NCI-H2196 treated with DMSO at 0.1 percent for 48 hours (cell line): Measurements from ENCODE around the gene DNAJC13.
"Not testable (repeated sequence)": the region's sequence is repeated elsewhere in the genome, so short reads cannot be mapped to it uniquely, and the experiment has no call there.

Source experiments
- DNase-seq: peaks from one replicate; lab custom pipeline; 2025; ENCODE audit not compliant: unreplicated experiment; lab: John Stamatoyannopoulos, UW

DNAJC13 gene

DNA sequence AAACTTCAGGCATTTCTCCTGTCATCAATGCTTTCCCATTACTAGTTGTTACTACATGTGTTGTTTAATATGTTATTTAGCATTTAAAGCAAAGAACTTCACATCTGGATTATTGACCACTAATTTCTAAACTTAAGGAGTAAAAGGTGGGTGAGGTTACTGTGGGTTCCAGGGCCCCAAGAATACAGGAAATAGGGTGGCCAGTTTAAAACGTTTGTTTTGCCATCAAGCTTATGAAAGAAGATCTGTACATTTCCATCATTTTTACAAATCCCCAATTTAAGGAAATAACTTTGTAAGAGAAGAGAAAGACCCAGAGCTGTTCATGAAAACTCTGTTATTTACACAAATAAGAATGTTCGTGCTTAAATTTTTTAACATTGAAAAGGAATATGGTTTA lies 125.3 kb downstream of the DNAJC13 start:
- no peak for DNase-seq

DNA sequence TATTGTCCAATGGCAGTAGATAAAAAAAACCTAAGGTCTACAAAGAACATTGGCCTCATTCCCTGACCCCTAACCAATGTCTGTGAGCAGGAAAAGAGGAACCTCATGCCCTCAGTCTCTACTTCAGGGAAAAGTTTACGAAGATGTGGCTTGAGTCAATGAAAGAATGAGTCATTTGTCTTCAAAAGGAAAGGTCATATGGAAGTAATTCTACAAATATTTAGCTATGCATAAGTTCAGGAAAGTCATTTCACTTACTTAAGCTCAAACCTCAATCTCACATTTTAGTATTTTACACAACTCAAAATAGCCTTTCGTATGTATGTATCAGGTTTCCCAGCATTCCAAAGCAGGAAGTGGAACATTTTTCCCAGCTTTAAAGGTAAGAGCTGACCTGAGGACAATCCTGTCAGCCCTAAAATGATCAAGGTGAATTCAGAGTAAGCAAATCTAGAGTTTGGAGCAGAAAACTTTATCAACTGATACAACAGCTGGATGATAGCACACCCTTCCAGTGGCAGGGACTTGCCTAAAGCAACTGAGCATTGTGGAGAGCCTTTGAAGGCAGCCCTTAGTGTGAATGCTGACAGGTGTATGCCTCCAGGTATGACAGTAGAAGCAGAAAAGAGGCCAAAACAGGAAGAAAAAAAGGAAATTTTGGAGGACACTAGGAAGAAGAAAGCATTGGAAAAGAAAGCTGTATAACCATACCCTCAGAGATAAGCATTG lies 125.9 kb downstream of the DNAJC13 start:
- no peak for DNase-seq

DNA sequence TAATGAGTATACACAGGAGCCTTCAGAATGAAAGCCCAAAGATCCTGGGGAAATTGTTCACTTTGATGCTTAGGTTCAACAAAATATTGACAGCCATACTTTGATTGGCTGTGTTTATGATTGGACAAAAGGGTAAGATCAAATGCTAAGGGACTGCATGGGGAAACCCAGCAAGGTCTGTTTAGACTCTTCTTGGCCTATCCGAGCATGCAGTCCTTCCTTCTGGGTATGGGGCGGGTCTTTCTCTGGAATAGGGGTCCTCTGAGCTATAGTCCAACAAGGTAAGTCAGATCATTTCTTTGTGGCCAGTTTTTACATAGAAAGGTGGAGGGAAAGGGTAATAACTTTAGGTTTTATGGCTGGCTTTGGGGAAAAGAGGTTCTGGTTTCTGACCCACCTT lies 126.8 kb downstream of the DNAJC13 start:
- no peak for DNase-seq

DNA sequence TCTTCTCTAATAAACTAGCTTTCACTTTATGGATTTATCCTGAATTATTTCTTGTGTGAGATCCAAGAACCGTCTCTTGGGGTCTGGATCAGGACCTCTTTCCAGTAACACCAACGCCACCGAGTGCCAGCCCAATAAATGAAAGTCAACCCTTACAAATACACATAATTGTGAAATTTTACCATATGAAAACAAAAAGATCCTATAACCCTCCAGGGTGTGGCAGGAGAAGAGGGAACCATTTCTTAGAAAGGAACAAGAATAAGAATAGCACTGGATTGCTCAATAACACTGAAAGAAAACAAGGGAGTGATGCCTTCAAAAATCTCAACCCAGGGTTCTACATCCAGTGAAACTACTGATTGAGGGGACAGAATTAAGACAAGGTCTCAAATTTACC lies 128.2 kb downstream of the DNAJC13 start:
- DNase-seq, result no peak

DNA sequence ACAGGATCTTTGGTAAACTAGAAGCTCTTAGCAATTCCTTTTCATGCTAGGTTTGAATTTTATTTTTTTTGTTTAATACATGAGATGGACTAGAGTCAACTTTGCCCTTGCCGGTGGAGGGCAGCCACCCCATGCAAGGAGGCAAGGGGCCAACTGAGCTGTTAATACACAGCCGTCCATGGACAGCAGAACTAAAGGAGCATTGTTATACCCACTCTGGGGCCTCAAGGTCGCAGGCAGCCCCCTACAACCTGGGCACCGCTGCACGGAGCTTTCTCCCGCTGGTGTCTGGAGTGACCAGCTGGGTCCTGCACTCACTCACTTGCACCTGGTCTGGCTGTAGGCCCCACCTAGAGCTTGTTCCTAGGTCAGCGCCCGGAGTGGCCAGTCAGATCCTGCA lies 131.9 kb downstream of the DNAJC13 start:
- no peak for DNase-seq

DNA sequence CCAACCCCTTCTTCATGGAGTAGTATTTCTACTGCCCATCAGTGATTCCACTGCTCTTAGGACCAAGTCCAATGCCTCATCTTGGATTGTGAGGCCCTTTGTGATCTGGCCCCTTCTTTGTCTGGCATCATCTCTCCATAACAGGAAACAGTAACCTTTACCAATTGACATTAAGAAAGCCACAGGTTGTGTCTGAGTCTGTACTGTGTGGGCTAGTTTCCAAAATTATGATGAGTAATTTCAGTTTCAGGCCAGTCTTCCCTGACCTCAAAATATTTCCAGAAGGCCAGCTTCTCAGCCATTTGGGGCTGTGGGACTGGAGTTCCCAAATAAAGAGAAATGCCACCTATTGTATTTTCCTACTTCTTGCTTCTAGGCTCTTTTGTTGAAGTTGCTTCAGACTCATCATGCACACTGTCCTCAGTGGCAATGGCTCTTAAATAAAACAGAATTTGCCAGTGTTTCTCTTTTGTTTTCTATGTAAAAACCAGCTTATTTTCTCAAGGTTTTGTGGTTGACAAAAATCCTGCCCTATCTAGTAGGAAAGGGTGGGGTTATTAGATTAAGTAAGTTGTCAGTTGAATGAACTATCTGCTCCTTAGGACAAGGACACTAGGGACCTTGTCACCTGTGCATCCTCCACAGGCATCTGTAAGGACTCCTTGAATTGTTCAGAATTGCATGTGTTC lies 132.7 kb downstream of the DNAJC13 start:
- DNase-seq, result no peak

DNA sequence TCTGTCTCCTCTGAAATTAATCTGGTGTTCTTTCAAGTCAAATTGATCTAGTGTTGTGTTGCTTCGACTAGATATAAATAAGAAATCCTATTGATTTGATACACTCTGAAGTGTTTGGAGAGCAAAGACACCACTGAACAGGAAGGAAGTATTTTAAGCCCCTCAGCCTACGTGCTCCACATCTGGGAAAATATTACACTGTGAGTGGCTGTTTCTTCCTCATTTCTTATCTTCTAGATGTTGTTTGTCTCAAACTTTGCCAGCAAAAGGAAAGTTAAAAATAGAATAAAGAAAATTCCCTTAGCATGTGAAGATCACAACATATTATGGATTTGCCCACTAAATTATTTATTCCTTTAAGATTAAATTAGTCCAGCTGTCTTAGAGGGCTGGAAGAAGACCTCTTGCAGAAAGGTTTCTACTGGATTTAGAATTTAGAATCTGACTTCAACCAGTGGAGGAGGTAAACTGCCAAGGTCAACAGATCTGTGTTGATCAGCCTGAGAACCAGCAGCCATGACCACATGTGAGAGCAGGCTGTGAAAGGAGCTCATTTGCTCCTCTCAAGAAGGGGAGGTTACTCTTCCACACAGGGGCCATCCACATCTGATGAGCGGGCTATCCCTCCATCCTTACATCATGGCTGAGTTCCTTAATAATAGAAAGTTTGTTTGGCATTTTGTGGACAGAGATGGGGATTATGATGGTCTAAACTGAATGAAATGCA lies 133.4 kb downstream of the DNAJC13 start:
- no peak for DNase-seq

DNA sequence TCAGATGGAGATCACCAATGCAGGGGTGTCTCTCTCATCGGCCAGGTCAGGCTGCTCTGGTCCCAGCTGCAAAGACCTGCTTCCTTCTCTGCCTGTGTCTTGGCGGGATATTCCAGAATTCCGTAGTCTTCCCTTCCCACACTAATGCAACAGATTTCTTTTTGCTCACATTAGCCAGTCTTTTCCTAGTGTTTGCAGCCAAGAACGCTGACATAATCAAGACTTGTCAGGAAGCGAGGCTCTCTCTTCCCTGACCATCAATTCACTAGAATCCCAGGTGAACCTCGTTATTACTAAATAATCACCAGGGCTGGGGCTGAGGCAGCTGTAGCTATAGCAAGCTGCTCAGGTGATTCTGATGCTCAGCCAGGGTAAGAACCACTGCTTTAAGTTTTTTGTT lies 136.5 kb downstream of the DNAJC13 start:
- no peak for DNase-seq

DNA sequence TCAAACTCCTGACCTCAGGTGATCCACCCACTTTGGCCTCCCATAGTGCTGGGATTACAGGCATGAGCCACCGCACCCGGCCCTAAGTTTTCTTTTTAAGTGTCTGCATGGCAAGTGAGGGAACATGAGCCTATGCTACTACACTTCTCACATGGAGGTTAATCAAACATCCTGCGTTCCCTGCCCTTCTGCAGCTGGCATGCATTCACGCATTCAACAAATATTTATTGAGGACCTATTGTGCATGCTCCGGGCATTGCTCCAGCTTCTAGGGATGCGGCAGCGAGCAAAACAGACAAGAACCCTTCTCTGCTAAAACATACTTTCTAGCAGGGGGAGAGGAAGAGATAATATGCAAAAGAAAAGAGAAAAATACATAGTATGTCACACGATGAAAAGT lies 137.1 kb downstream of the DNAJC13 start:
- DNase-seq, result peak; percentile 93

DNA sequence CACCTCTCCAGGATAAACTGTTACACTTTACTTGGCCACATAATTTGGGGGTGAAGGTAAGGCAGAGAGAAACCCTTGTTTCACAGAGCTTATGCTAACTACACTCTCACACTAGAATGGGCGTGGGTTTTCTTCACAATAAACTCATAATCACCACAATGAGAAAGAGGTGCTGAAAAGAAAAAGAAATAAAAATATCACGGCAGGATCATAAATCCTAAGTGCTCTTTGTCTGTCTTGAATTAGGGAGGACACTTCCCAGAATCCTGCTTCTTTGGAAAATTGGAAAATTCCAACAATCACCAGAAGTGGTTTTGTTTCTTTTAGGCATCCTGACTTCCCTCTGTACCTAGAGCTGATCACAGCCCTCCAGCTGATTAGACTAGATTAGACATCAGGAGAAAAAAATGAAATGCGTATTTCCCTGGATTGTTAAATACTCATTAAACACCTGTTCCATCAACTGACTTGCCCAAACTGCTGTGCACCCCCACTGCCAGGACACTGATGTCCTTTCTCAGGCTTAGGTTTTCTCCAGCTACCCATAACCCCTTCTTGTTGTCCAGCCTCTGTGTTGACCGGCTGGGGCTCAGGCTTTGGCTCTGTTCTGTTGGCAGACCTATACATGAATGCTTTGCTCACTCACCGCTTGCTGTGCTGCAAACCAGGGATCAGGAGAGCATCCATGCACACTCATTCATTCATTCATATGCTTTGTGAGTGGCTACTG lies 138.2 kb downstream of the DNAJC13 start:
- no peak for DNase-seq

DNA sequence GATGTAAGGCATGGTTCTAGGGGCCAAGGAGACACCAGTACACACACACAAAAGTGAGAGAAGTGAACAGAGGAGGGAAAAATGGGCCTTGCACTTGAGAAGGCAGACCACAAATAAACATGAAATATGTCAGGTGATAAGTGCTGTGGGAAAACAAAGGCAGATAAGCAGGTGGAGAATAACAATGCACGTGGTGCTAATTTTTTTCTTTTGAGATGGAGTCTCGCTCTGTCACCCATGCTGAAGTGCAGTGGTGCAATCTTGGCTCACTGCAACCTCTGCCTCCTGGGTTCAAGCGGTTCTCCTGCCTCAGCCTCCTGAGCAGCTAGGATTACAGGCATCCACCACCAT lies 138.7 kb downstream of the DNAJC13 start:
- DNase-seq, result not testable (repeated sequence)

DNA sequence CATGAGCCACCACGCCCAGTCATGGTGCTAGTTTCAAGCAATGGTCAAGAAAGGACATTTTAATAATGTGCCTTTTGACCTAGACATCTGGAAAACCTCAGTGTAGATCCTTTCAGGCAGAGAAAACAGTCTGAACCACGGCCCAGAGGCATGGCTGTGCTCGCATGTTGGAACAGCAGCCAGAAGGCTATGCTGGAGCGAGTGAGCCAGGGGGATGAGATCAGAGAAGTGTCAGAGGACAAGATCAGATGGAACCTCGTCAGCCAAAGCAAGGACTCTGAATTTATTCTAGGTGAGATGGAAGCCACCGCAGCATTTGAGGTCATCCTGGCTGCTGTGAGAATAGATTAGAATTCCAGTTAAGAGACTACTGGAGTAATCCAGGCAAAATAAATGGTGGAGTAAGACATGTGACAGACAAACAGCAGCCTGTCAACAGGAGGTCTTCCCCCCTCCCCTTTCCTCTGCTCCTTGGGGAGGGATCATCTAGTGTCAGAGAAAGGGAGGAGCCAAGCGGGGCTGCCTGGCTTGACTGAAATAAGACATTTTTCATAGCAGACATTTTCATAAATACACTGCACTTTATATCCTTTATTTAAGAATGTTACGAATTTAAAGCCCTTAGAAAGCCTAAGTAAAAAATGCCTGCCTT lies 139.3 kb downstream of the DNAJC13 start:
- no peak for DNase-seq

DNA sequence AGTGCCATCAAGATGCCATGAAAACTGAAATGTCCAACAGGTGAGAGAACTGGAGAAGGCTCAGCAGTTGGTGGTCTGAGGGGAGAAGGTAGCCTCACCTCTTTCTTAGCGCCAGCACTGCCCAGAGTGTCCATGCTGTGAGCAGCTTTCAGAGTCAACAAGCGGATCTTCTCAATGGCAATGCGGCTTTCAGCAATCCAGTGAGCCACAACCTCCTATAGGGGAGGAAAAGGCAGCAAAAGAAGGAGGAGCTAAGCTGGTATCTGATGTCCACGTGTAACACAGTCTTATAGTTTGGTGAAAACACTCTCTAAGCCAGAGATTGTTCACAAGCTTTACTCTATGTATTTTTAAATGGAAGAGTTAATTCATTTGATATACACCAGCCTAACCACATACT lies 143.7 kb downstream of the DNAJC13 start:
- DNase-seq, result no peak

DNA sequence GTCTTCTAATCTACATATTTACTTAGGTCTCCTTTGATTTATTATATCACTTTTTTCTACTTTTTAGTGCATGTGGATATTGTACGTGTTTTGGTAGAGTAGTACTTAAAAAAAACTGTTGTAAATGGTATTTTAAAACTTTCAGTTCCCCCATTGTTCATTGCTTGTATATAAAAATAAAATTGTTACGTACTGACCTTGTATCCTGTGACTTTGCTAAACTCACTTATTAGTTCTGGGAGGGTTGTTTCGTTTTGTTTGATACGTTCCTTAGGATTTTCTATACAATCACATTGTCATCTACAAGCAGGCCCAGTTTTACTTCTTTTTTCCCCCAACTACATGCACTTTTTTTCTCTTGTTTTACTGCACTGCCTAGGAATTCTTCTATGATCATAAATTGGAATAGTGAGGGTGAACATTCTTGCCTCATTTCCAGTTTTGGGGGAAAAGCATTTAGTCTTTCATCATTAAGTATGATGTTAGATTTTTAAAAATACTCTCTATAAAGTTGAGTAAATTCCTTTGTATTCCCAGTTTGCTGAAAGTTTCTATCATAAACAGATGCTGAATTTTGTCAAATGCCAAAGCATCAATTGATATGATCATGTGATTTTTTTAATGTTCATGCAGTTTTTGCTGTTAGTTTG lies 146.2 kb downstream of the DNAJC13 start:
- no peak for DNase-seq

DNA sequence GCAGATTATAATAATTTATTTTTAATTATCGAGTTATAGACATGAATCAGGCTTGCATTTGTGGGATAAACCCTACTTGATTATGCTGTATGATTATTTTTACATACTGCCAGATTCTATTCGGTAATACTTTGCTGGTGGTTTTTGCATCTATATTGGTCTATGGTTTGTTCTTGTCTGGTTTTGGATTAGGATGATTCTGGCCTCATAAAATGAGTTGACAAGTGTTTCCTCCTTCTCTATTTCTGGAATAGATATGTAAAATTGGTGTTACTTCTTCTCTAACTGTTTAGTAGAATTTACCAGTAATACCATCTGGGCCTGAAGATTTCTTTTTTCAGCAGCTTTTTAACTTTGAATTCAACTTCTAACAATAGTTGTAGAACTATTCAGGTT lies 146.8 kb downstream of the DNAJC13 start:
- no peak for DNase-seq

DNA sequence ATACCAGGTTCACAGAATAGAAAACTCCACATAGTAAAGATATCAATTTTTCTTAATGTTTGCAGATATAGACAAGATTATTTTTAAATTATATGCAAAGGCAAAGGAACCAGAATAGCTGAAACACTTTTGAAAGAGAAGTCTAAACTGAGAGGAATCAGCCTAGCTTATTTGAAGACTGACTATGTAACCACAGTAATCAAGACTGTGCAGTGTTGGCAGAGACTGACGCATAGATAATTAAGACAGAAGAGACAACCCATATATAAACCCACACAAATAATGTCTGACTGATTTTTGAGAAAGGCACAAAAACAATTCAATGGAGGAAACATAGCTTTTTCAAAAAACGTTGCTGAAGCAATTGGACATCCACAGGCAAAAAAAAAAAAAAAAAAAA lies 151.1 kb downstream of the DNAJC13 start:
- DNase-seq, result no peak

DNA sequence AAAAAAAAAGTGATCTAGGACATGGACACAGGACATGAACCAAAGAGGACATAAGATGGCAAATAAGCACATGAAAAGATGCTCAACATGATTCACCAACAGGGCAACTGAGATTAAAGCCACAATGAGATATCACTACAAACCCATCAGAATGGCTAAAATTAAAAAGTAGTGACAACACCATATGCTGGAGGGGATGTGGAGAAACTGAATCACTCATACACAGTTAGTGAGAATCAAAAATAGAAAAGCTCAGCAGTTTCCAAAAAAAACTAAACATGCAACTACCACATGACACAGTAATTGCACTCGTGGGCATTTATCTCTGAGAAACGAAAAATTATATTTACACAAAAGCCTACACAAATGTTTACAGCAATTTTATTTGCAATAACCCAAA lies 151.9 kb downstream of the DNAJC13 start:
- no peak for DNase-seq

DNA sequence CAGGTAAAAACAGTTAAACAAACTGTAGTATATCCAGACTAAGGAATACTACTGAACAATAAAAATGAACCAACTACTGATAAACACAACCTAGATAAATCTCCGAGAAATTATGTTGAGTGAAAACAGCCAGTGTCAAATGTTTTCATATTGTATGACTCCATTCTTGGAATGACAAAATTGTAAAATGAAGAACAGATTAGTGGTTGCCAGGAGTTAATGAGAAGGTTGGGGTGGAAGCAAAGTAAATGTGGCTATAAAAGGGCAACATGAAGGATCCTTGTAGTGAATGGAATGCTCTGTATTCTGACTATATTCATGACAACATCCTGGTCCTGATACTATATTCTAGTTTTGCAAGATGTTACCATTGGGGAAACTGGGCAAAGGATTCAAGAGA lies 152.3 kb downstream of the DNAJC13 start:
- no peak for DNase-seq

DNA sequence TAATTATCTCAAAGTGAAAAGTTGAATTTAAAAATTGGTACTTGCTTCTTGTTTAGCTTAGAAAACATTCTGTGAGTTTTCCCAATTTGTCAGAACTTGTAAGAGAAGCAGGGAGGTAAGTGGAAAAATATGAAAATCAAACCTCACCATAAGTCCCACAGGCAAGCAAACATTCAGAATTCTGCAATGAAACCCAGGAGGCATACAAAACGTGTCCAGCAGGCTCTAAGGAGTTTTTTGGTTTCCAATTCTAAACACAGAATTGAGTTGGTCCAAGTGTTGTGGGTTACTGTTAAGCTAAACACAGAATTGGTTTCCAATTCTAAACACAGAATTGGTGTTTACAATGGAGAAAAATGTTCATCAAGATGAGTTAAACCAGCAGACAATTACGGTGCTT lies 152.7 kb downstream of the DNAJC13 start:
- DNase-seq, result no peak

DNA sequence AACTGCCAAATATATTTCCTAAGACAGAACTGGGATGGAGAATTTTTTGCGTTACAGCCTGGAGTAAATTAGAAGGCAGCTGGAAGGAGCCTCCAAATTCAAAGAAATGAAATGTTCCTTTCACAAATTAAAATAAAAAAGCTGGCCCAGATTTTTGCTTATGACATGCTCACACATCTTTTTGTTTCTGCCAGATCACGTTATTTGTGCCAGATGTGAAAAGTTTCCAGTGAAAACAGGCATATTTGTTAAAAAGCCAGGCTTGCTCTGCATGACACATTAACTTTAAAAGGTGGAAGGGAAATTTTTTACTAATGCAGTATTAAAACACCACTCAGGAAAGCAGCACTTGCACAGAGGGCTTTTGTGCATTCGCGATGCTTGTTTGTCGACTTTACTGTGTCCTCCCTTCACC lies 156.5 kb downstream of the DNAJC13 start:
- DNase-seq, result no peak

DNA sequence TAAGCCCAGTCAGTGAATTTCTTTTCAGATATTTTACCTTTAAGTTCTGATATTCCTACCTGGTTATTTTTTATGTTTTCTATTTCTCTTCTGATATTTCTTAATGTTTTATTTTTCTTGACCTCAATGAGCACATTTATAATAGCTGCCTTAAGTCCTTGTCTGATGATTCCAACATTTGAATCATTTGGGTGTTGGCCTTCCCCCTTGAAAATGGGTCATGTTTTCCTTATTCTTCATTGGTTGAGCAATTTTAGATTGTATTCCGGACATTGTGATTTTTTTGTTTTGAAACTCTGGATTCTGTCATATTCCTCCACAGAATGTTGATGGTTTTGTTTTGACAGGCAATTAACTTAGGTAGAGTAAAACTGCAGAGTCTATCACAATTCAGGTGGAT lies 170.1 kb downstream of the DNAJC13 start:
- no peak for DNase-seq
